Measurements from ENCODE around the gene AGMO. TPM values are rescaled to one million over a fixed set of nuclear protein-coding genes. Genes with fewer than 3 reads are reported as not detected.

Gene AGMO
- total RNA-seq, 1 donor from 2014 or later: 0.20 TPM

- ATAC-seq: no peak
- H3K36me3 ChIP-seq: no peaks in the 10 kb centered on the region
- no peak for DNase-seq
These were observed 63.4 kb downstream of the AGMO start for GRCh38 chr7:15498465-15498864.

GRCh38 chr7:15495170-15495569 lies 66.6 kb downstream of the AGMO start:
- no peak for TF ChIP-seq CTCF (IDR thresholded peaks at IDR 0.05)
- intact Hi-C loops (cut with DNase I): no loop called here

More at GRCh38 chr7:15498465-15498864, 63.4 kb downstream of the AGMO start:
- Histone ChIP-seq H3K4me3 (no peak overlapping the region), H3K4me1 (no peaks in the 10 kb centered on the region), H3K27me3 (no peaks in the 10 kb centered on the region), H3K9me3 (no peaks in the 10 kb centered on the region), H3K27ac (no peak overlapping the region)
- TF ChIP-seq CTCF (IDR thresholded peaks at IDR 0.05): no peak
- intact Hi-C loops (cut with DNase I): no loop called here

GRCh38 chr7:15494711-15495110 lies 67.1 kb downstream of the AGMO start:
- no peaks in the 10 kb centered on the region for H3K36me3 ChIP-seq
- DNase-seq (no peak), ATAC-seq (no peak)
- no peak for TF ChIP-seq CTCF (IDR thresholded peaks at IDR 0.05)
- no peaks in the 10 kb centered on the region for H3K9me3 ChIP-seq
- H3K4me3 ChIP-seq: no peak overlapping the region
- H3K27me3 ChIP-seq: no peaks in the 10 kb centered on the region
- no peak overlapping the region for H3K27ac ChIP-seq
- H3K4me1 ChIP-seq: no peaks in the 10 kb centered on the region
- intact Hi-C loops (cut with DNase I): no loop called here

More at GRCh38 chr7:15495170-15495569, 66.6 kb downstream of the AGMO start:
- ATAC-seq (no peak), DNase-seq (no peak)
- no peaks in the 10 kb centered on the region for H3K9me3 ChIP-seq
- H3K4me3 ChIP-seq: no peak overlapping the region
- H3K27ac ChIP-seq: no peak overlapping the region
- no peaks in the 10 kb centered on the region for H3K27me3 ChIP-seq
- H3K4me1 ChIP-seq: no peaks in the 10 kb centered on the region
- H3K36me3 ChIP-seq: no peaks in the 10 kb centered on the region

- ATAC-seq (no peak), DNase-seq (no peak)
- Histone ChIP-seq H3K27me3 (no peaks in the 10 kb centered on the region), H3K4me3 (no peak overlapping the region), H3K4me1 (no peaks in the 10 kb centered on the region), H3K36me3 (no peaks in the 10 kb centered on the region), H3K9me3 (no peaks in the 10 kb centered on the region), H3K27ac (no peak overlapping the region)
- intact Hi-C loops (cut with DNase I): no loop called here
- TF ChIP-seq CTCF (IDR thresholded peaks at IDR 0.05): no peak
These were observed 70.5 kb downstream of the AGMO start for GRCh38 chr7:15491361-15491760.

- no peaks in the 10 kb centered on the region for H3K9me3 ChIP-seq
- H3K27ac ChIP-seq: no peak overlapping the region
- no peak for DNase-seq
- H3K4me1 ChIP-seq: no peaks in the 10 kb centered on the region
- no peak for ATAC-seq
- intact Hi-C loops (cut with DNase I): no loop called here
- no peaks in the 10 kb centered on the region for H3K27me3 ChIP-seq
- no peak for TF ChIP-seq CTCF (IDR thresholded peaks at IDR 0.05)
- no peak overlapping the region for H3K4me3 ChIP-seq
- no peaks in the 10 kb centered on the region for H3K36me3 ChIP-seq
These were observed 71.5 kb downstream of the AGMO start for GRCh38 chr7:15490291-15490690.

GRCh38 chr7:15489861-15490260 lies 72.0 kb downstream of the AGMO start:
- Histone ChIP-seq H3K27ac (no peak overlapping the region), H3K36me3 (no peaks in the 10 kb centered on the region), H3K4me3 (no peak overlapping the region), H3K9me3 (no peaks in the 10 kb centered on the region), H3K27me3 (no peaks in the 10 kb centered on the region), H3K4me1 (no peaks in the 10 kb centered on the region)
- intact Hi-C loops (cut with DNase I): no loop called here
- DNase-seq: no peak
- ATAC-seq: no peak
- TF ChIP-seq CTCF (IDR thresholded peaks at IDR 0.05): no peak
